ENCODE measurements around the gene MANEA. TPM values are rescaled to one million over a fixed set of nuclear protein-coding genes. Genes with fewer than 3 reads are reported as not detected.

Gene MANEA
- total RNA-seq, 1 donor from 2014 or later = 5.3 TPM

DNA sequence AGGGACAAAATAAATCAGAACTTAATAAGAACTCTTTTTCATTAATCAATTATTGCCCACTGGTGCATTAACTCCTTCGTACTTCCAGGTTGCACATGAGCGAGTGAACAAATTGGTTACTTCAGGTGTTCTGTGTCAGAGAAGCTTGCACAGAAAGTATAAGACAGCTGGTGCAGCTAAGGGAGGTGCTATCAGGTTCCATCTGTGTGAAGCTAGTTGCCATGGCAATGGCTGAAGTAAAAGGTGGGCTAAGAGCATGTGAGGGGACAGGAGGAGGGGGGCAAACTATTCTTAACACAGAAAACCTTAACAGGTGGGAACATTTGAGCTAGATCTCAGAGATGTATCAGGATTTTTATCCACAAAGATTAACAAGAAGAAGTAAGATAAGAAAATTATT lies 81.6 kb downstream of the MANEA start:
- no peaks in the 10 kb centered on the region for H3K36me3 ChIP-seq (ENCODE audit: control insufficient read depth, insufficient read depth, low read length)
- DNase-seq (ENCODE audit: low read depth) = no peak
- no peak overlapping the region for H3K4me3 ChIP-seq (ENCODE audit: low read depth, low read length)
- H3K27me3 ChIP-seq (ENCODE audit: control insufficient read depth, insufficient read depth, low read length) = no peaks in the 10 kb centered on the region
- no peak for FAIRE-seq
- no peak for TF ChIP-seq CTCF (IDR thresholded peaks at IDR 0.05; ENCODE audit: insufficient read depth, low read length, severe bottlenecking)

Measured in bronchial epithelial cell (primary cell).